Kasumi-1 (cell line): ENCODE data around the gene LITAFD.
A peak's percentile ranks its signal among the peaks of the same experiment; 100 is the strongest.
"Not testable (repeated sequence)": the region's sequence is repeated elsewhere in the genome, so short reads cannot be mapped to it uniquely, and the experiment has no call there.

Experiments
- DNase-seq, 2 experiments: peaks; one replicate each; lab custom pipeline; 2025; lab: John Stamatoyannopoulos, UW

Gene LITAFD

GRCh38 chr16:8894736-8895334, 12.7 kb downstream of the LITAFD start:
- DNase-seq: no peak

- no peak for DNase-seq
Observed at GRCh38 chr16:8898660-8899318, 16.6 kb downstream of the LITAFD start.

GRCh38 chr16:8899709-8900317, 17.7 kb downstream of the LITAFD start:
- DNase-seq: no peak

DNA sequence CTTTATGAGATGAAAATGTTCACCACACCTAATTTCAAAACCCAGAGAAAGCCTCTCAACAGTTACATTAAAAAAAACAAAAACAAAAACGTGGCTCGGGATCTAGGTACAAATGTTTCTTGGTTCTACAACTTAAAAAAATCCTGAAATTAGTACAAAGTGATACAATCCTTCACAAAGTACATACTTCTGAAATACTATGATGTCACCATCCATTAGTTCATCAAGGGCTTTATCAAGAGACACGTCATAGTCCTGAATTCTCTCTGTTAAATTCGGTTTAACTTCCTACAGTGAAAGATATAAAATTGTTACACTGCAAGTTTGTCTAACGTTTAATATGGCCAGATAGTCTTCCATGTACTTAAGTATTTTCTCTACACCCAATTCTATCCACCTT, 18.2 kb downstream of the LITAFD start:
- no peak for DNase-seq

DNA sequence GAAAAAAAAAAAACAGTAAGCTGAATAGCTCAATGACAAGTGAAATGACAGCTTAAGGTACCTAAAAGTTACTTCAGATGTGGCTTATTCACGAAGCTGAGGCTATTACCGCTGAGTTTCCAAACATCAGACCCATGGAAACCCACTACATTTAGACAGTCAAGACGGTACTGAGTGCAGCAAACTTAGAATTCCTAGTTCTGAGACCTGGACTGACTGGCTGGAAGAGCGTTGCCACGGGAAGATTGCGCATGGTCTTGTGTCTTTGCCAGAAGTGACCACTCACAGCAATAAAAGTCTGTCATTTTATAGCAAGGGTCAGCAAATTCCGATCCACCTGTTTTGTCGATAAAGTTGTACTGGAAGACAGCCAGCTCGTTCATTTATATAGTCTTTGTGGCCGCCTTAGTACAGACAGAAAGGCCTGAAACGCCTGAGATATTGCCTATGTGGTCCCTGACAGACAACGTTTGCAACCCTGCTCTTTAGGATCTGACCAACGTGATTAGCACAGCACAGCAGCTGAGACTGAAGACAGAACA, 19.2 kb downstream of the LITAFD start:
- no peak for DNase-seq

GRCh38 chr16:8903004-8903403, 20.9 kb downstream of the LITAFD start:
- no peak for DNase-seq

GRCh38 chr16:8904018-8904430, 21.9 kb downstream of the LITAFD start:
- no peak for DNase-seq

GRCh38 chr16:8905168-8905762, 23.1 kb downstream of the LITAFD start:
- DNase-seq: peak; percentile 41 to 51

DNA sequence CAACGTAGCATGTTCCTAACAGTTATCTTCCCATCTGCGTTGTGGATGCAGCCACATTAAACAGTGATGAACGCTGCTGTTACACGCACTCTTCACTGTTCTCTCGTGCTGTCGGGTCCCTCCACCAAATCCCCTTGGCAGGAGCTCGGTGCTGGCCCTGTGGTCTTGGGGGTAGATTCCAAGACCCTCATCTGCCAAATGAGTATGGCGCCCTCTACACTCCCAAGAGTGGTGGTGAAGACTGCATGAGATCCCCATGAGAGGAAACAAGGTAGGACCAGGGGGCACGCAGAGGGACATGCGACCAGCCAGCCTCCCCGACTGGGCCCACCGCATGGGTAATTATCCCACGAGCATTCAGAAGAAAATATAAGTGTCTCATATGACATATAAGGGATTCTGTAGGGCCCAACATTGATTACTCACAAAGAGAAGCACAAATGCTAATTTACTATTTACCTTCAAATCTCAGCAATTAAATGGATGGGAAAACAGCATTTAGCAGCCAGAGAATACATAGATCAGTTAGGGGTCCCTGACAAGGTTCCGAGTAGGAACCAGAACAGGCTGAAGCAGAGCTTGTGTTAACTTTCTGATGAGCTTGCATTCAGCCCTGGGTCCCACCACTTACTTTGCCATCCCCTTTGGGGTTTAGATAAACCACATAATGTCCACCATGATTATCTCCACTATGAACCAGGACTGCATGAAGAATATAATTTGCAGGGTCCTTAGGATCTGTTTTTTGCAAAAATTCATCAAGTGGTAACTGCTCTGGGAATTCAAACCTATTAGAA, 23.8 kb downstream of the LITAFD start:
- no peak for DNase-seq

- DNase-seq: no peak
Observed at GRCh38 chr16:8907096-8907495, 24.9 kb downstream of the LITAFD start.

DNA sequence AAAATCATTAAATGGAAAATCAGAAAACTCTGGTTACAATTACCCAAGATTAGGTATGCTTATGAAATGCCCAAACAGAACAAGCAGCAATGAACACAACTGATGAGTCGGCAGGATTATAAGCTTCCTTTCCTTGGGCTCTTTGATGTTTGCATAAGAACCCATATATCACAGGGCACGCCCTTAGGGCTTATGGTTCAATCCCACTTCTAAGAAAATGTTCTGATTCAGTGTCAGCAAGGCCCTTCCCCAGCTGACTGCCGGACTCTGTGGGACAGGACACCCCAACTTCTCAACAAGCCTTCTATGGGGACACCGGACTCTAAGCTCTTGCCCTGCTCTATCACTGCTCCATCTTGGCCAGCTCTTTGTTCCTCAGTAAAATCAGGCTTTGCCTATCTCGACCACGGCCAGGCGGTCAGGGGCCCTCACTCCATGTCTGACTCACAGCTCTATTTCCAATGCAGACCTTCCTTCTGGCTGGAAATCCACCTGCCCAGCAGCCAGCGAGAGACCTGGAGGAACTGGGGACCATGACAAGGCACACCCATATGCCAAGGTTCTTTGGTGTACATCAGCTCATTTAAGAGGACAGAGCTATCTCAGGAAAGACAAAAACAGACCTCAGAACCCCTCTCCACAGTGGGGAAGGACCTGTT, 26.8 kb downstream of the LITAFD start:
- no peak for DNase-seq

GRCh38 chr16:8910811-8911210, 28.7 kb downstream of the LITAFD start:
- no peak for DNase-seq

GRCh38 chr16:8912793-8913192, 30.6 kb downstream of the LITAFD start:
- no peak for DNase-seq

DNA sequence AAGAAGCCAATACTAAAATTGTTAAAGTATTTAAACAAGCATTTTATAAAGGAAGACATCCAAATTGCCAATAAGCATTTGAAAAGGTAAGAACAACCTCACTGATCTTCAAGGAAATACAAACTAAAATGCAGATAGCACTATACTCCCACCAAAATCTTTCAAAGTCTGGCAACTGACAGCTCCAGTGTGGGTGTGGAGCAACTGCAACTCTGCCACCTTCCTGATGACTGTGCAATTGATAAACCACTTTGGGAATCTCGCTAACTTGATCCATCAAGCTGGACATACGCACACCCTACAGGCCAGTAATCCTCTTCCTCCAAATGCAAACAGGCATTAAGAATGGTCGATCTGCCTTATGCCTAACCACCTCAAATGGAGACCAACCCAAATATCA, 31.9 kb downstream of the LITAFD start:
- DNase-seq: no peak

DNA sequence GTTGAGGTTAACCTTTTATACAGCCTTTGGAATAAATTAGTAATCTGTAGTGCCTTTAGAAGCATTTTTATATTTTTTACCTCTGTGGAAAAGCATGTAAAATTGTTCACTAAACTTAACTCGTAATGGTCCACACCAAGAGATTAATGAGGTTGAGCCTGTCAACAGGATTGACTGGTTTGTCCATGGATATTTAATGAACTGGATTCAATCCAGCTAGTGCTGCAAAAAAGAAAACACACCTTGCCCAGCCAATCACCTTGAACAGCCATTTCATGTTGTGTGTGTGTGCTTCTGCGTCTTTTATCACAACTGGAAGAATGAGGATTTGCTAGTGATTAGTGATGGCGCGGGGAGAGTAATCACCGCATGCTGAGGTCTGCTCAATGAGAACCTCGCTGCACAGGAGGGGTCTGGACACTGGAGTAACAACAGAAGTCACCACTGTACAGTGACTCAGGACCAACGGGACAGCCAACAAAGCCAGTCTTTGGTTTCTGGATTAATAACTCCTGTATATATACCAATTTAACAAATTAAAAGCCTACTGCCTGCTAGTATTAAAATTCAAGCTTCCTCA, 33.7 kb downstream of the LITAFD start:
- DNase-seq: no peak

DNA sequence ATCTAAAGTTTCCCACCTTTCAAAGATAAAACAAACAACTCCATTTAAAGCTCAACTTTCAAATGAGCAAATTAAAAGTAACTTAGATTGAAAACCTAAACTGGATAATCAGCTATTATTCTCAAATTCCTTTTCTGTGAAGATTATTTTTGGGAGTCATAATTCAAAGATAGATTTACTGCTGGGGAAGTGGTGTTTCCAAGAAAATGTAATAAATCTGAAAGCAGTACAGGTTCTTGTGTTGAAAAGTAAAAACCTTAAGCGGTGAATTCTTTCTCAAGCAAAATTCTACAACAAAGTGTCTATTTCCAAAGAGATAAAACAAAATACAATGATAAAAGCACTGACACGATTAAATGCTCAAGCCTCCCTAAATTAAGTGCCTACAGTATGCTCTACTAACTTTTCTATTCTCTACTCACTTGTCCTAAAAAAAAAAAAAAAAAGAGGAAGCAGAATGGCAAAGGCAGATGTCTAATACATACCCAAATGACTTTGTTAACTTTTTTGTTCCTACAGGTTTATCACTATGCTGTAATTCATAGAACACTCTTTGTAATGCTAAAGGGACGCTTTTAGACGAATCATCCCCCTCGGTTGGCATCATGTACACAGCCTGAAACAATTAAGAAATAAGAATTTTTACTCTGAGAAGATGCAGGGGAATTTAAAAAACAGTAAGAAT, 34.5 kb downstream of the LITAFD start:
- DNase-seq: no peak

GRCh38 chr16:8917336-8917735, 35.2 kb downstream of the LITAFD start:
- DNase-seq: not testable (repeated sequence)

- DNase-seq: no peak
Observed at GRCh38 chr16:8919089-8919933, 37.2 kb downstream of the LITAFD start.

- no peak for DNase-seq
Observed at GRCh38 chr16:8919934-8920462, 37.8 kb downstream of the LITAFD start.
